ENCODE data around the gene PDGFA.

Gene PDGFA

GRCh38 chr7:455110-455928 is 64.3 kb downstream of the PDGFA start:
- Histone ChIP-seq H3K9ac (no peak overlapping the region), H3K4me3 (ENCODE audit: low read depth, low read length) (no peak overlapping the region), H3K4me2 (ENCODE audit: low read length) (peak overlapping the region; percentile 37), H3K27me3 (ENCODE audit: control insufficient read depth, insufficient read depth, low read length) (no peaks in the 10 kb centered on the region), H3K27ac (no peak overlapping the region), H3K79me2 (no peaks in the 10 kb centered on the region), H3K36me3 (ENCODE audit: control insufficient read depth, insufficient read depth, low read length) (no peaks in the 10 kb centered on the region), H3K4me1 (peaks cover 6% of the 10 kb centered on the region), H2AFZ (peak overlapping the region; percentile 19), H3K9me3 (ENCODE audit: control insufficient read depth, low read length) (no peaks in the 10 kb centered on the region)
- TF ChIP-seq CTCF (IDR thresholded peaks at IDR 0.05): no peak

GRCh38 chr7:454356-455109 is 65.1 kb downstream of the PDGFA start:
- TF ChIP-seq CTCF (IDR thresholded peaks at IDR 0.05): no peak
- Histone ChIP-seq H3K9ac (no peak overlapping the region), H2AFZ (no peak overlapping the region), H3K36me3 (ENCODE audit: control insufficient read depth, insufficient read depth, low read length) (no peaks in the 10 kb centered on the region), H3K4me1 (peaks cover 6% of the 10 kb centered on the region), H3K4me2 (ENCODE audit: low read length) (no peak overlapping the region), H3K4me3 (ENCODE audit: low read depth, low read length) (no peak overlapping the region), H3K27ac (no peak overlapping the region), H3K27me3 (ENCODE audit: control insufficient read depth, insufficient read depth, low read length) (no peaks in the 10 kb centered on the region), H3K9me3 (ENCODE audit: control insufficient read depth, low read length) (no peaks in the 10 kb centered on the region), H3K79me2 (no peaks in the 10 kb centered on the region)

GRCh38 chr7:453597-454306 is 65.9 kb downstream of the PDGFA start:
- H3K9ac ChIP-seq: no peak overlapping the region

GRCh38 chr7:452791-453455 is 66.7 kb downstream of the PDGFA start:
- Histone ChIP-seq H2AFZ (no peak overlapping the region), H3K9me3 (ENCODE audit: control insufficient read depth, low read length) (no peaks in the 10 kb centered on the region), H3K36me3 (ENCODE audit: control insufficient read depth, insufficient read depth, low read length) (no peaks in the 10 kb centered on the region), H3K9ac (no peak overlapping the region), H3K27ac (no peak overlapping the region), H3K27me3 (ENCODE audit: control insufficient read depth, insufficient read depth, low read length) (no peaks in the 10 kb centered on the region), H3K4me3 (ENCODE audit: low read depth, low read length) (no peak overlapping the region), H3K79me2 (no peaks in the 10 kb centered on the region), H3K4me1 (peaks cover 6% of the 10 kb centered on the region), H3K4me2 (ENCODE audit: low read length) (no peak overlapping the region)
- TF ChIP-seq CTCF (IDR thresholded peaks at IDR 0.05): no peak

More at GRCh38 chr7:453597-454306, 65.9 kb downstream of the PDGFA start:
- no peak overlapping the region for H3K27ac ChIP-seq
- TF ChIP-seq CTCF (IDR thresholded peaks at IDR 0.05): no peak
- no peaks in the 10 kb centered on the region for H3K36me3 ChIP-seq (ENCODE audit: control insufficient read depth, insufficient read depth, low read length)
- peaks cover 6% of the 10 kb centered on the region for H3K4me1 ChIP-seq
- no peaks in the 10 kb centered on the region for H3K27me3 ChIP-seq (ENCODE audit: control insufficient read depth, insufficient read depth, low read length)
- no peaks in the 10 kb centered on the region for H3K79me2 ChIP-seq
- no peak overlapping the region for H3K4me3 ChIP-seq (ENCODE audit: low read depth, low read length)
- no peak overlapping the region for H2AFZ ChIP-seq
- no peaks in the 10 kb centered on the region for H3K9me3 ChIP-seq (ENCODE audit: control insufficient read depth, low read length)
- no peak overlapping the region for H3K4me2 ChIP-seq (ENCODE audit: low read length)
